ENCODE measurements around the gene POTEB.
"Not testable (repeated sequence)": the region's sequence is repeated elsewhere in the genome, so short reads cannot be mapped to it uniquely, and the experiment has no call there.

Gene POTEB

GRCh38 chr15:21877635-21878034, at the start of gene POTEB:
Gene POTEB (minus strand): TSS chr15:21877735. CDS start chr15:21877246, 489 bp downstream.
- not testable (repeated sequence) for DNase-seq

- DNase-seq: not testable (repeated sequence)
Measured at GRCh38 chr15:21890955-21891354, 13.4 kb upstream of the POTEB start.

GRCh38 chr15:21889542-21889941, 12.0 kb upstream of the POTEB start:
- not testable (repeated sequence) for DNase-seq

- DNase-seq: not testable (repeated sequence)
Measured at GRCh38 chr15:21838831-21839230, 38.7 kb downstream of the POTEB start.
